Left colon (tissue), 2 donors: ENCODE measurements around the gene PTPRG. TPM values are rescaled to one million over a fixed set of nuclear protein-coding genes. Genes with fewer than 3 reads are reported as not detected.
"Not testable (repeated sequence)": the region's sequence is repeated elsewhere in the genome, so short reads cannot be mapped to it uniquely, and the experiment has no call there.

Experiments used
- ATAC-seq: fragments of 200-7000 bp; cut with Tn5 transposase; one replicate; pipeline ENCODE4 v1.9.1; 2020; ENCODE audit warnings: mild to moderate bottlenecking, moderate library complexity
- DNase-seq, 2 donors: peaks; one replicate each; pipeline ENCODE4 v3.0.0-alpha.2; 2020
- intact Hi-C, 2 donors: fragments of 100-400 bp; cut with DNase I in 1 of 2; cut with micrococcal nuclease in 1 of 2; formaldehyde crosslinking; loops; one replicate each; pipeline versions ENCODE4 v1.11.2 to v1.14.0; 2022; cut with DNase I, micrococcal nuclease
- total RNA-seq, 2 donors: library from RNA; stranded (reverse); fragmentation: NEBNext Ultra II Directional; extraction: Animal tissue kit (Norgen Biotek cat#: 25700); gene quantifications; one replicate each; pipeline ENCODE4 v1.2.1, GENCODE V29; 2021
- donor health status: DM: no; HTN: no; CAD: no.
- donor health status: DM: yes; HTN: yes; CAD: no.

Gene PTPRG
- total RNA-seq, 2 donors from 2014 or later = 26.0 to 33.4 TPM

DNA sequence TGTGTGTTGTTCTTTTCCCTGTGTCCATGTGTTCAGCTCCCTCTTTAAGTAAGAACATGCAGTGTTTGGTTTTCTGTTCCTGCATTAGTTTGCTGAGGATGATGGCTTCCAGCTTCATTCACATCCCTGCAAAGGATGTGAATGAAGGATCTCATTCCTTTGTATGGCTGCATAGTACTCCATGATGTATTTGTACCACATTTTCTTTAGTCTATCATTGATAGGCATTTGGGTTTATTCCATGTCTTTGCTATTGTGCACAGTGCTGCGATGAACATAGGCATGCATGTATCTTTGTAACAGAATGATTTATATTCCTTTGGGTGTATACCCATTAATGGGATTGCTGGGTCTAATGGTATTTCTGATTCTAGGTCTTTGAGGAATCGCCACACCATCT is 199.4 kb downstream of the PTPRG start:
- ATAC-seq, intact Hi-C loops, DNase-seq: not testable (repeated sequence)

DNA sequence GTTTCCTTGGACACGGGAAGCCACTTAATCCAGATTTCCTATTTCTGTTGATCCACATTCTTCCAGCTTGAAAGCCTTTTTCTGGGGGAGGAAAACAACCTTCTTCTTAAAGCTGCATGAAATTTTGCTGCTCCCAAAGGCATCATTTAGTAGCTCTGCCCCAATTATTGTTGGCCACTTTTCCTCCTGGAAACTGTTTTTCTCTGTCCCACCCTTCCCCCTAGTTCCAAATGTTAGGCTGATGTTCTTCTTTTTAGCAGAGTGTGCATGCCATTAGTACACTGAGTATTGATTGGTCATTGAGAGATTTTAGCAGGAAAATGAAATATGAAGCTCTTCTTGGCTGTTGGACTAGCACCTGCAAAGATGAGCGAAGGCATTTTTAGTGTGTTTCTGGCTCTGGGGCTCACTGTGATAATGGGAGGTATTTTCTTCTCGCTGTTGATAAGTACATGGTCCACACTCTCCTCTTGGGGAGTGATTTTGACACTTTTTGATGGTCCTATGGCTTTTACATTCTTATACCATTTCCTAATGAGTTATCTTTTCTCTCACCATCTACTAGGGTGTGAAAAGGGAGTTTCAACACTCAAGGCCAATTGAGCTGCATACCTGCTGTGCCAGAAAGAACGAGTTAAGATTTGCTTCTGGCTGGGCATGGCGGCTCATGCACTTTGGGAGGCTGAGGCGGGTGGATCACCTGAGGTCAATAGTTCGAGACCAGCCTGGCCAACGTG is 200.5 kb downstream of the PTPRG start:
- intact Hi-C loops = no loop called here
- DNase-seq = no peak
- no peak for ATAC-seq

DNA sequence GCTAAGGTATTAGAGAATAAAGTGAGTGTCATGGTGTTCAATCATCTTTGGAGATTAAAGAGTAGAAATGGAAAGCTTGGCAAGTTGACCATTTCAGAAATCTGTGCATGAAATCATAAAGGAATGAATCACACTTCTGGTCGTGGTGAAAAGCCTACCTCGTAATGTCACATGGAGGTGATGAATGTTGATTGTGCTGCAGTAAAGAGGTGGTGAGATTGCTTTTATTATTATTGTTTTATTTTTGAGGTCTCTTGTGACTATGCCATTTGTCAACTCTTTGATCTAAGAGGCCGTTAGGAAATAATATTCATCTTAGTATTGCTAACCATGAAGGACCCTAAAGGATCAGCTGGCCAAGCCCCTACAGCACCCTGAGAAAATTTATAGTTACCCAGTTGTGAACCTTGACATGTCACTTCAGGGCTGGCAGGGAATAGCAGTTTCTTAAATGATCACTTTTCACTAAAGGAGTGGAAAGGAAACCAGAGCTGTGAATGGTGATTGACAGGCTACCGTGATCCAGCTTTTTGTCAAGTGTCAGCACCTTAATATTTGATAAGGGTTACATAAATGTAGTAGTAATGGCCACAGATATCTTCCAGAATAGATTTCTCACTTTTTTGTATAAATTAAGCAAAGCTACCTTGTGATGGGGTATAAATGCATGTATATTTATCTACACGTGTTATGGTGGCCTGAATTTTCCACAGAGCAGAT is 203.9 kb downstream of the PTPRG start:
- intact Hi-C loops = no loop called here
- DNase-seq (no peak), ATAC-seq (peak; percentile 34)

DNA sequence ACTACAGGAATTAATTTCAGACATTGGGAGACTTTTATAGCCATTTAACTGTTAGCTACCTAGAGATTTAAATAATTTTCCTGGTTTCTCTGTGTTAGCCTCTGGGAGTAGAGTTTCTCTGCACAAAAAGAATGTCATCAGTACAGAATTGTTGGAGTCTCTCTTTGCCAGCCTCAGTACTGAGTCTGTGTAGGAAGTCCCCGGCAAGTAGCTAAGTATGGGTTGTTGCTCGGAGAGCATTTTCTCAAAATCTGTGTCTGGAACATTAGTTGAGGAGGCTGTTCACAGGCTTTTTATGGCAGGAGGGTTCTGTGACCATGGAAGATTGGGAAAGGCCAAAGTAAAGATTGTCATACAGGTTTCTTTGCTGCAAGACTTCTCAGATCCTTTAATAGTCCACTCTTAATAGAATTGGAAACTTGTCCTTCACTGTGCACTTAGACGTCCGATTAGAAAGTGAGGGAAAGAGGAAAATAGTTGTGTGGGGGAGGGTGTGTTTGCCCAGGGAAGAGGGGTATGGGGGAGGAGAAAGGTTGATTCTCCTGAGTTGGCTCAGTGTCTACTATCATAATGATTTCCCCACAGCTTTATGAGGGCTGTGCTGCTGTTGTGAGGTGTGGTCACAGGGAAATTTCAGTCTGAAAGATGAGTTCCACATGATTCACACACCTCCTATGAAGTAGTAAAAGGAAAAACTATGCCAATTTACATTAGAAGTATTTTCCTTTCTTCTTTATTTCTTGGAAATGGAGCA is 207.1 kb downstream of the PTPRG start:
- intact Hi-C loops = no loop called here
- ATAC-seq = peak; percentile 98

DNA sequence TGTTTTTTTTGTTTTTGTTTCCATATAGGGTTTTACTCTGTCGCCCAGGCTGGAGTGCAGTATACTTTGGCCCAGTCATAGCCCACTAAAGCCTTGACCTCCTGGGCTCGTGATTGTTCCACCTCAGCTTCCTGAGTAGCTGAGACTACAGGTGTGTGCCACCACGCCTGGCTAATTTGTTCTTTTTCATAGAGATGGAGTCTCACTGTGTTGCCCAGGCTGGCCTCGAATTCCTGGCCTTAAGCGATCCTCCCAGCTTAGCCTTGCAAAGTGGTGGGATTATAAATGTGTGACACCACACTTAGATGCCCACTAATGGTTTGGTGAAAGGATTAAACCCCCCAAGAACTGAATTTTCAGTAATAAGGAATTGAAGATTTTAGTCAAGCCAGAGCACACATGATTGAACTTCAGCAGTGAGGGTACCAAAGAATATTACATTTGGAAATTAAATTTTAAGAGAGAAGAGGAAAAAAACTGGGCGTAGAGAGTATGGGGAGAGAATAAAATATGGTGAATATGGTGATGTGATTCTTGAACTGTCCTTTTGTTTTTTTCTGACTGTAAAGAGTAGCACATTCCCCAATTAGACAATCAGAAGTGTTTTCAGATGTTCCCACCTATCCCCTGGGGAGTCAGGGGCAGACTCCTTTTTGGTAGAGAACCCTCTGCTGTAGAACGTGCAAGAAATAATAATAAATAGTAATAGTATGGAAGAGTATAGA is 208.1 kb downstream of the PTPRG start:
- ATAC-seq (peak; percentile 43), DNase-seq (no peak)
- intact Hi-C loops = no loop called here

More for the DNA sequence above, 207.1 kb downstream of the PTPRG start:
- no peak for DNase-seq

DNA sequence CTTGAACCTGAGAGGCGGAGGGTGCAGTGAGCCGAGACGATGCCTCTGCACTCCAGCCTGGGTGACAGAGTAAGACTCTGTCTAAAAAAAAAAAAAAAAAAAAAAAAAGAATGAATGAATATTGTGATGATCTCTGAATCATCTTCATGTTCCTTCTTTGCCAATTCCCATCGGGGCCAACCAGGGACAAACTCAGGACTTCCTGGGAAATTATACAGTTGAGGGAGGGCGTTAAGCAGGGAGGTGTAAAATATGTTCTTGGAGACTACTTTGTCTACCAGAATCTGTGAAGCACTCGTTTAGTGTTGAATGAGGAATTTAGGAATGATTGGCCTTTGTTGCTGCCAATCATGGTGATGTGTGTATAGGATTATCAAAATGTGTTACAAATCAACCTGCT is 210.6 kb downstream of the PTPRG start:
- intact Hi-C loops = no loop called here
- DNase-seq (no peak), ATAC-seq (no peak)

DNA sequence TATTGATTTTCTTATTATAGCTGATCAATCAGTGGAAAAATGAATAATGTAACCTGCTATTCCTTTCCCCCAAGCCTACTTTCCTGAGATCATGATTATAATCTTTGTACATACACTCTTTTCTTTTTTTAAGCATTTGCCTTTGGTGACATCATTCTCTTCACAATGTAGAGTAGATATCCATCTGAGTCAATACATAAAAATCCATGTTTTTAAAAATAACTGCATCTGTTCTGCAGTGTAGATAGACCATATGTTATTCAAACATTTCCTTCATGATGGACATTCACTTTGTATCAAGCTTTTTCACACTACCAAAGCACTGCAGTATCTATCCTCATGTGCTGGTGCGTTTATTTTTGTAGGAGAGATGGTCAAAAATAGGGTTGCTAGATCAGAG is 211.1 kb downstream of the PTPRG start:
- DNase-seq (no peak), ATAC-seq (no peak)
- intact Hi-C loops = no loop called here

DNA sequence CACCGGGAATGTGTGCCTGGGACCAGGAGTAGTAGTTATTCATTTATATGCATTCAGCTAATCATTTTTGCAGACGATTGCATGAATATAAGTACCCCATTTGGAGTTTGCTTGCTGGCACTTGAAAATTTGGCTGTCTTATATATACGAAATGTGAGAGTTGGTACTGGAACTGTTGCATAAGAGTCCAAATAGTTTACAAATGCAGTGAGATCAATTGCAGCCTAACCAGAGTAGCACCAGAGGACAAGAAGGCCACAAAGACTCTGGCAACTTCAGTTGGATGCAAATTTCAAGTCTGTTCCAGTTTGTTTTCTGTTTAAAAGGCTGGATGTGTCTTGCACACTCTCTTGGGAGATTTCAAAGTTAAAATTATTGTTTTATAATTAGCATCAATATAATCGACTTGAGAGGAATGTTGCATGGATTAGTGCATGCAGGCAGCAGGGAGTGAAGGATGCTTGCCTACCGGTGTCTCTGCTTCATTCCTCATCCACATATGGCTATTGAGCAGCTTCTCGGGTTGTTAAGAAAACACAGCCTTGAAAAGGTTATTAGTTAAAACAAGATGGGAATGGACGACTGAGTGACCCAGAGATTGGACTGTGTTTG is 213.0 kb downstream of the PTPRG start:
- DNase-seq (no peak), ATAC-seq (no peak)
- intact Hi-C loops = no loop called here

DNA sequence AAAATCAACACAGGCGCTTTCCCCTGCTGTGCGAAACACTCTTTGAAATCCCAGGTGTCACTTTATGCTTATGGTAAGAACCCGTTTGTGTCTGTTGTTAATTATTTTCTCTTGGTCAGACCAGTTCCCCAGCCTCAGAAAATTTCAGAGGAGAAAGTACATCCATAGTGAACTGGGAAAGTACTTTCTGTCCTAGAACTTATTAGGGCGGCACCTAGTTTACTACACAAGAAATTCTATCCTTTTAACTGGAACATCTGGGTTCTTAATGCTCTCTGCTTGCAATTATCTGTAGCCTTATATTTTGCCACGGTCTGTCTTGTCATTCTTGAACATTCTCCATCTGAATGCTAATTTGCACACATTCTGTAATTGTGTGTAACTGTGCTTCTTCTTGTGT is 215.0 kb downstream of the PTPRG start:
- no peak for ATAC-seq
- no peak for DNase-seq
- intact Hi-C loops = no loop called here

DNA sequence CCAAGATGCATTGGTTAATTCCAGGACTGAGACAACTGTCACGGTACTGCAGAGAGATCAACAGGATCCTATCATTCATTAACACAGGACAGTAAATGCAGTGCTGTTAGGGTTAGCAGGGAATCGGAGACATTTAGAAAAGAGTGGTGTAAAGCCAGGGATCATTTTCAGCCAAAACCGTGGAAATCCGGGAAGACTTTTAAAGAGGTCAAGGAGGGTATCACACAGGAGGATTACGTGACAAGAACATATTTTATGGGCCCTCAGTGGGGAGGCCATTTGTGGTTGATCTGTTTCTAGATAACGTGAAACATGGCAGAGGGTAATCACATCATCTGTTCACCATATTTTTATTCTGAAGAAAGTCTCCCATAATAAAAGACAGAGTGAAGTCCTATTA is 216.1 kb downstream of the PTPRG start:
- intact Hi-C loops = no loop called here
- ATAC-seq = no peak
- DNase-seq = no peak

DNA sequence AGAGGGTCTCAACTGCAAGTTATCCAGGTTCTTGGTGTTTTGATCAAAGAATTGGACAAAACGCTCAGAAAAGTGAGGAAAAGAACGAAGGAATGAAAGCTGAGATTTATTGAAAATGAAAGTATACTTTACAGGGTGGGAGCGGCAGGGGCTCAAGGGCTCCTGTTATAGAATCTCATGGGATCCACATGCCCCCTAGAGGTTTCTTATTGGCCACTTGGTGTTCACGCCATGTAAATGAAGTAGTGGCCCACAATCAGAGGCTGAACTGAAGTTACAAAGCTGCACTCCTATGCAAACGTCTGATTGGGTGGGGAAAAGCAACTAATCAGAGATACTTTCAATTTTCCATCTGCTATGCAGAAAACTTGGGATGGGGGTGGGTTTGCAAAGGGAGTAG is 216.7 kb downstream of the PTPRG start:
- no peak for ATAC-seq
- intact Hi-C loops = no loop called here
- DNase-seq = no peak

DNA sequence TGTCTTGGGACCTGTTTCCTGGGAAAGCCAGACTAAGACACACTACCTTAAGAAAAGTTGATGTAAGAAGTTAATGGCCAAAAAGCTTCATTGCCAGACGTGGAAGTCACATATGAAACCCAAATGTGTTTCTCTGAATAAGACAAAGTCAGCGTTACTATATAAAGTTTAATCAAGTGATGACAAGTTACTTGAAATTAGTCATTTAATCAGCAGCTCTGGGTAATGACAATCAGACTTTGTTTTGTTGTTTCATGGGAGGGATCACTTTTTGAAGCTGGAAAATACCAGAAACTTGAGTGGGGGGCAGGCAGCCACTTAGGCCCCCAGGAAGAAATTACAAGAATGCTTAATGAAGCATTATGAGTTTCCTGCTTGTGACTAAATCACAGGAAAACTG is 218.6 kb downstream of the PTPRG start:
- DNase-seq = no peak
- intact Hi-C loops = no loop called here
- ATAC-seq = no peak

DNA sequence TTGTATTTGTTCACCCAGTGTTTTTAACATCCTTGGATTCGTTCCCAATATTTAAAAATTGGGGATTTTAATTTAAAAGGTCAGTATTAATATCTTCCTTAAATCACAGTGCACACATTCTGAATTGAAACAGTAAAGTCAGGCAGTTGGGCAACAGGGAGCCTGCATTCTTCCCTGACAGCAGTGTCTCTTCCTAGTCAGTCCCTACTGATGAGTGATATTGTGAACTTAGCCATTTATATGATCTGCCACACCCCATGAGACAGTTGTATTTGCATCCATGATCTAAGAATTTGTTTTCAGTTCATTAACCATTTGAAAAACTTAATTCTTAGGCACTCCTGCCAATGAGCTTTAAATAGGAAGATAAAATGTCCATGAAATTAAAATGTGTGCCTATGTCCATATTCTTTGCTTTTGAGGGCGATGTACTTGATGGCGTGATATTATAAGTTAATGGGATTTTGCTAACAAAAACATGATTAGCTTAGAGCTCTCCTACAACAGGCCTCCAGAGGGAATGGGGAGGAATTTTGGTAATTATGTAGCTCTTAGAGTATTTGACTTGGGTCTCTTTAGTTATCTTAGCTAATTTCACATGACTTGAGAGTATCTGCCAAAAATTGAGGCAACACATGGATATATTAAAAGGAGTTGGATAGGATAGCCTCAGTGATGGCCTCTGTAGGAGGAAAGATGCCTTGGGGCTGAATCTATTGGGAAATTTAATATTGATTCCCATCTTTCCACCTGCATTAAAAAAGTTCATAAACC is 219.3 kb downstream of the PTPRG start:
- intact Hi-C loops = no loop called here
- ATAC-seq (no peak), DNase-seq (no peak)

DNA sequence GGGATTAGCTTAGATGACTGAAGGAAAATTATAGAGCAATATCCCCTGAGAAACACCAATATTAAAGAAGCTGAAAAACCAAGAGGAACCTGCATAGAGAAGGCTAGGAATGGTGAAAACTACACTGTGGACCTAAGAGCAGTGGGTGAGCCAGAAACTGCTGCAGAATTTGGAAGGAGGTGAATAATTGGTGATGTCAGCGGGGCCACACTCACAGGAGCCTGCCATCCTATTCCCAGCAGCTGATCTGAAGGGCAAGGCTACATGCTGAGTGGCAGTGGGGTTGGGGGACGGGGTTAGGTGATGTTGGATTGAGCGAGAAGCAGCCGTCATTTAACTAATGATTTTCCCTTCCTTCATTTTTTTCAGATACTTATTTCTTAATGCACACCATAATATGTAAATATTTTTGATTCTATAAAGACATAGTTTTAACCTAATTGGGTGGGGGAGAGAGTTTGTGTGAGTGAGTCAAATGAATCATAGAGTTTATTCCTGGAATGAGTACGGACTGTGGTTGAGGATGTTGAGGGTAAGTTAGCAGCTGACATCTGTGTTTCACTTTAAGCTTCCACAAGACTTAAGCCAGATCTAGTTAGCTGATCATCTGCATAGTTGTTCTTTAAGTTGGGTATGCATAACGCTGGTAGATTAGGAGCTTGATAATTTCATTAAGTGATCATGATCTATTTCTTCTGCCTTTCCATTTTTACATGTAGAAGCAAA is 222.8 kb downstream of the PTPRG start:
- intact Hi-C loops = no loop called here
- no peak for ATAC-seq

DNA sequence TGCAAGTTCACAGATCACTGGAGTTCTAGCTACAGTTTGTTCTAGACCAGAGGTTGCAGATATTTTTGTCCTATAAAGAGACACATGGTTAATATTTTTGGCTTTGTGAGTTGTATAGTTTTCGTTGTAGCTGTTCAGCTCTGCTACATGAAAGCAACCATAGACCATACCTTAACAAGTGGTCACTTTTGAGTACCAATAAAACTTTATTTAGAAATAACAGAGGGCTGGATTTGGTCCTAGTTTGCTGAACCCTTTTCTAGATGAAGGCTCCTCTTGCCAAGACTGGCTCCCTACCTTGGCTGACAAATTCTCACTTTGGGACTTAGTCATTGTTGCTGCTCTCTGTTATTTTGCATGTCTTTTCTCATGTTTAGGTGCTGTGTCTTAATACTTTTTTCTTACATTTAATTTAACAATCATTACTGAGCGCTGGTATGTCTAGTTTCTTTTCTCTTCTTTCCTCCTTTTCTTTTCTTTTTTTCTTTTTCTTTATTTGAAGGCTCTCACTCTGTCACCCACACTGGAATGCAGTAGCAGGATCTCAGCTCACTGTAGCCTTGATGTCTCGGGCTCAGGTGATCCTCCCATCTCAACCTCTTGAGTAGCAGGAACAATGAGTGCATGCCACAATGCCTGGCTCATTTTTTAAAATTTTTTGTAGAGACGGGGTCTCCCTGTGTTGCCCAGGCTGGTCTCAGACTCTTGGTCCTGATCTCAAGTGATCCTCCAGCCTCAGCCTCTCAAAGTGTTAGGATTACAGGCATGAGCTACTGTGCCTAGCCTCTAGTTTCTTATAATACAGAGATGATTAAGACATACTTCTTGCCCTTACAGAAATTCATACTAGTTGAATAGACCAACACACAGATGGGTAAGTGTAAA is 227.5 kb downstream of the PTPRG start:
- no peak for ATAC-seq
- no peak for DNase-seq
- intact Hi-C loops = no loop called here

More for the DNA sequence above, 222.8 kb downstream of the PTPRG start:
- DNase-seq = no peak

DNA sequence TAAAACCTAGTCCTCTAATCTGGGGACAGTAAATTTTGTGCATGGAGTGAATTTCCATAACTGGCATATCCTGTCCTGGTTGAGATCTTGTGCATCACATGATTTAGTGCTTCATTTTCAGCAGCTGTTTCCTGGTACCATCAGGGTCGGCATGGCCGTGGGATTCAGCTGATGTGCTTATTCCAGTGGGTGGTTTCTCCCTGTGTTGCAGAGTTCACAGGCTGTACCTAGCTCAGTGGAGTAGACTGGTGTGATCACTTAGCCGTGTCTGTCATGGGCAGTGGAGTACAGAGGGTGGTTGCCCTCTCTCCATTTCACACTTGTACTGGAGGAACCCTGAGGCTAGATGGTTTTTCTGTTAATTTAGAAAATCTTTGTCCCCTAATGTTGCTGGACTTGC is 228.5 kb downstream of the PTPRG start:
- ATAC-seq (peak; percentile 75), DNase-seq (no peak)
- intact Hi-C loops = no loop called here

DNA sequence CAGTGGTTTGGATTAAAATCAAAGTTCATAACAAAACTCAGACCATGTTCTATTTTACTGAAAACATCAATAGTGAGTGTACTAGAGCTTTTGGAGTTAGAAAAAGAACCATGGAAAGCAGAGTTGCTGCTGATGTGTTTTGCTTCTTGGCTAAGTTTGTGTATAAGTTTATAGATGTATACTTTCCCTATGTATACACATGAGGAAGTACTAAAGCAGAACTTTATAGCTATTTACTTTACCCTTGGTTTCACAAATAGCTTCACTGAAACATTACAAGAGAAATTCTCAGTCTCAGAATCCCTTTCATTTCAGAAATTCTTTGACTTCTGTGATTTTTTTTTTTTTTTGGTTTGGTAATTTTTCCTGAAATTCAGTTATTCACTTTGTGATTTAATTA is 229.0 kb downstream of the PTPRG start:
- DNase-seq (no peak), ATAC-seq (peak; percentile 97)
- intact Hi-C loops = no loop called here
